ENCODE data around the gene CRYGN.
A peak's percentile ranks its signal among the peaks of the same experiment; 100 is the strongest.

Gene CRYGN

DNA sequence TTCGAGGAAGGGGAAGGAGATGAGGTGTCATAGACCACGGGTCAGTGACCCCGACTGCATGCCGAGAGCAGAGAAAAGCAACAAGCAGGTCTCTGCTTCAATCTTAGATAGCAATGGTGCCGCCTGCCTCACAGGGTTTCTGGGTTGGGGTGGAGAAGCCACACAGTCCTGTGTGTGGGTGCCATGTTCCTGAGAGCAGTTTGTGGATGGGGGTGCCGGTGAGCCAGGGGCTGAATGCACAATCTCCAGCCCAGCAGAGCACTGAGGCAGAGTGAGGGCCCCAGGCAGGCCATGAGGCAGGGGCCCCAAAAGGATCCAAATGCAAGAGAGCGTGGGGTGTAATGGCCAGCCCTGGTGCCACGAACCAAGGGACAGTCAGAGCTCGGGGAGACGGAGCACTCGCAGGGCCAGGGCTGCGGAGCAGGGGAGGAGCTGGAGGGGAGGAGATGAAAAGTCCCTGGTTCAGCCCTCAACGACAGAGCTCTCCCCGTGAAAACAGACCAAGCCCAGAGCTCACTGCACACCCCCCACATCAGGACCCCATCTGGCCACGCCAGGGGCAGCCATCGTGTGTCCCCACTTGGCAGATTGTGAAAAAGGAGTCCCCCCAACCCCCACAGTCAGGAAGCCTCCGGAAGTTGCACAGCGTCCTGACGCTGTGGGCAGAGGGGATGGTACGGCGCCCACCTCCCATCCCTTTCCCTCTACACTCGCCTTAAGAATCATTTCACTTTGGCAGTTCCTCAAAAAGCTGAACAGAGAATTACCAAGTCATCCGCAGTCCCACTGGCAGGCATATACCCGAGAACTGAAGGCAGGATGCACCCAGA, 50.0 kb downstream of the CRYGN start:
- no peak for DNase-seq

DNA sequence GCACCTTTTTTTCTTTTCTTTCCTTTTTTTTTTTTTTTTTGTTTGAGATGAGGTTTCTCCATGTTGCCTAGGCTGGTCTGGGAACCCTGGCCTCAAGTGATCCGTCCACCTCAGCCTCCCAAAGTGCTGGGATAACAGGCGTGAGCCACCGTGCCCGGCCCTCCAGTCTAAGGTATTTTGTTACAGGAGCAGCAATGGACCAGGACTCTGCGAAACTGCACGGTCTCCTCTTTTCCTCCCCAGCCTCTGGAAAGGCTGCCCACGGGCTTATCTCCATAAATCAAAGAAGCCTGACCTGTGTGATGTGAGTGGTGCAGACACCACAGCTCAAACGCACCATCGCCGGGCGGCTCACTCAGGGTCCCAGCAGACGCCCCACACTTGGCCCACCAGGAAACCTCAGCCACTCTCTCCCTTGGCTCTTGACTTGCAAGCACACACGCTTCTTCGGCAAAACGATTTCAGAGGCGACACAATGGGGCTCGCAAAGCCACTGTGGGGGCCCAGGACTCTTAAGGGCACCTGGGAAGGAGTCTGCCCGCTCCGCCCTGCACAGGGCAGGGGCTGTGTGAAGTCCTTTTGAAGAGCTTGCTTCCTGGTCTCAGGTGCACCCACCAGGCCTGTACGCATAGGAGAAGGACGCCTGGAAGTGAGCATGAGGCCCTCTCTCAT, 50.7 kb downstream of the CRYGN start:
- DNase-seq, result no peak

DNA sequence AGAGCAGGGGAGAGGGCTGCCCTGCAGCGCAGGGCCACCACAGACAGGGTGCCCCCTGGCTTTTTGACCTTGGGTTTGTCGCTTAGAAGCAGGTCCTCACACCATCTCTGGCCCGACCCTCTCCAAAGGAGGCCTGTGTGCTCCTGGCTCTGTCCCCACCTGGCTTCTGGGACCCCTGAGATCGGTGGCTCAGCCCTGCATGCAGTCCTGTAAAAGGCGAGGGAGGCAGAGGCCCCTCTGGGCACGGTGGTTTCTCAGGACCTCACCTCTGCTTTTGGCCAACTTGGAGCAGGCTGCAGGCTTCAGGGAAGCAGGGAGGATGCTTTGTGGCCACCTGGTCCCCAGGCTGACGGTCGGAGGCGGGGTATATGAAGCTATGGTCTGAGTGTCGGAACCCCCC, 51.5 kb downstream of the CRYGN start:
- no peak for DNase-seq

DNA sequence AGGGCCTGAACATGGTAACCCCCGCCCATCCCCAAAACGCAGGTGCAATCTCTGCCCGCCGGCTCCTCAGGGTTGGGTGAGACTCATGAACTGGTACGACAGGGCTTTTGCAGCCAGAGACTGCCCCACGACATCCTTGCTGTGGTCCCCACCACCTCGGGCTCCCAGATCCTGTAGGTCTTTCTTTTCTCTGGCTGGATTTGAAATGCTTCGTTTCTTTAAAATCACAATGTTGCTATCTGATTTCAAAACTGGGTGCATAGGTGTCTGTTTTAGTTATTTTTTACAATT, 52.0 kb downstream of the CRYGN start:
- DNase-seq, result no peak

DNA sequence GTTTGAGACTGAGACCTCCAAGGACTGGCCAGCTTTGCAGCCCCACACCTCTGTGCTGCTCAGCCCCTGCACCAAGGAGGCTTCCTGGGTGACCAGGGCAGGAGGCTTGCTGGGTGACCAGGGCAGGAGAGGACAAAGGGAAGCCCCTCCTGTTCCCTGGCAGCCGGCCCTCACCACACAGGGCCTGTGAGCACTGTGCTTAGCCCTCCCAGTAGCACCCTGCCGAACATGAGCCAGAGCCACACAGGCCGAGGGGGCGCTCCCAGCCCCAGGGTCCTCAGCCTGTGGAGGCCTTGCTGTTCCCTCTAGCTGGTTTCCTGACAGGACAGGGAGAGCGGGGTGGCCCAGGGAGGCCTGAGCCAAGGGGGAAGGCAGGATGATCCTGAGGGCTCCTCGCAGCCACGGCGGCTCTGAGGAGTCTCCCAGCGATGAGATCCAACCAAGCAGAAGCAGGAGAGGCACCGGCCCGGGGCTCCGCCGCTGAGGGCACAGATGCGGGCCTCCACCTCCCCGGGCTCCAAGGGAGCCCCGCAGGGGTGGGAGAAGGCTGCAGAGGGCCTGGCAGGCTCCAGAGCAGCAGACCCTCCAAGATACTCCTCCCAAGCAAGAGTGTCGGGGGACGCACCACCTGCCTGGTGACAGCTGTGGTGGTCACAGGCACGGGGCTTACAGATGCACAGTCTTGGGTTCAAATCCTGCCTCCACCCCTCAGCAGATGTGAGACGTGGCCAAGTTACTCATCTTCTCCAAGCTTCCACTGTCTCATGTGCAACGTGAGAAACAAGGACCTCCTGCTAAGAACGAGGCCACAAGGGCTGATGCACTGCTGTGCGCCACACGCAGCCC, 52.6 kb downstream of the CRYGN start:
- DNase-seq, result no peak

DNA sequence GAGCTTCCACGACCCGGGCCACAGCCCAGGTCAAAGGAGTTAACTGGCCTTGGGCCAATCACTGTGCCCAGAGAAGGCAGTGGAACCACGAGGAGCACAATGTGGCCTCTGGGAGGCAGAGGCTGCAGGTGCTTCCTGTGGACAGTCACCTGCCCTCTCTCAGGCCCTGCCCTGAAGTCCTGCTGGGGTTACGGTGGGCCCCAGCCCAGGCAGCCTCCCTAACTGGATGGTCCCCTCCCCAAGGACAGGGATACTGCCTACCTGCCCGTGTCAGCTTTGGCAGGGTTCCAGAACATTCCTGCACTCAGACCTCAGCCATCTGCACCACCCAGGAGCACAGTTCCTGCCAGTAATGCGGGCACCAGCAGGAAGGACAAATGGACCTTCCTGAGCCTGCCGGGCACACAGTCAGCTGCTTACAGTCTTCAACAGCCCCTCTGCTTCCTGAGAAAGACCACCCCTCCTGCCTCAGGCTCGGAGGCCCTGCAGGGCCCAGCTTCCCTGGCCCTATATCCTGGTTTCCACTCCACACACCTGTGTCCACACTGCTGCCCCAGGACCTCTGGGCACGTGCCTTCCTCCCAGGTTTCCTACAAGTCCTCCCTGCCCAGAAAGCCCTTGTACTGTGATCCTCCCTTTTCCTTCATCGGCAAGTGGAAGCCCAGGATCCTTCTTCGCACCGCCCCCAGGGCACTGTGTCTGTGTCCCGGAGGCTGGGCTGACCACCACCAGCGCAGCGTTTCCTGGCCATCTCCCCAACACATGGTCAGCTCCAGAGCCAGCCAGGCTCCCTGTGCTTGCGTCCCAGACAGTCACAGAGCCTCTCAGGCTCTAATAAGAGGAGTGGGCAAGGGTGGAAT, 53.4 kb downstream of the CRYGN start:
- peak in 1 of 14 donors; percentile 62 for DNase-seq

DNA sequence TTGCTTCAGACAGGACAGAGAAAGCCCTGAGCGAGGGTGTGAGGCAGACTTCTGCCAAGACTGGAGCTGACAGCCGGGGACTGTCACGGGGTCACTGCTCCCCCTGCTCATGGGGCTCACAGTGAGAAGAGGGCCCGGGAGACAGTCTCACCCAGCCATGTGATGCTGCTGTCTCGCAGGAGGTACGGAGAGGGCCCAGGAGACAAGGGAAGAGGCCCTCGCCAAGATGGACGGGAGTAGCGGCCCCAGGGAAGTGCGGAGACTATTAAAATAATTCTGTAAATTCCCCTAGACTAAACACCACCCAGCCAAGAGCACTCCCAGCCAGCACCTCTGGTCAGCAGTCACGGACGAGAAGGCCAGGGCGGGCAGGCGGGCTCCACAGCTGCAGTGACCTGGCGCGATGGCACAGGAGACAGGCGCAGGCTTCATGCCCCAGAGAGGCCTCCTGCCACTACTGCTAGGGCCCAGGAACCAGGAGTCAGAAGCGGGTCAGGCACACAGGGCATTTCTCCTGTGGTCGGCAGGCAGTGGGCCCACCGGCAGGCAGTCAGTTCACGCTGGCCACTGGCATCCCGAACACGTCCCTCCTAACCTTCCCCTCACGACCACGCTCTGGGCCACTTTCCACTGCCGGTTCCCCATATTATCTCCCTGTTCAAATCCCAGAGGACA, 54.2 kb downstream of the CRYGN start:
- DNase-seq, result no peak

DNA sequence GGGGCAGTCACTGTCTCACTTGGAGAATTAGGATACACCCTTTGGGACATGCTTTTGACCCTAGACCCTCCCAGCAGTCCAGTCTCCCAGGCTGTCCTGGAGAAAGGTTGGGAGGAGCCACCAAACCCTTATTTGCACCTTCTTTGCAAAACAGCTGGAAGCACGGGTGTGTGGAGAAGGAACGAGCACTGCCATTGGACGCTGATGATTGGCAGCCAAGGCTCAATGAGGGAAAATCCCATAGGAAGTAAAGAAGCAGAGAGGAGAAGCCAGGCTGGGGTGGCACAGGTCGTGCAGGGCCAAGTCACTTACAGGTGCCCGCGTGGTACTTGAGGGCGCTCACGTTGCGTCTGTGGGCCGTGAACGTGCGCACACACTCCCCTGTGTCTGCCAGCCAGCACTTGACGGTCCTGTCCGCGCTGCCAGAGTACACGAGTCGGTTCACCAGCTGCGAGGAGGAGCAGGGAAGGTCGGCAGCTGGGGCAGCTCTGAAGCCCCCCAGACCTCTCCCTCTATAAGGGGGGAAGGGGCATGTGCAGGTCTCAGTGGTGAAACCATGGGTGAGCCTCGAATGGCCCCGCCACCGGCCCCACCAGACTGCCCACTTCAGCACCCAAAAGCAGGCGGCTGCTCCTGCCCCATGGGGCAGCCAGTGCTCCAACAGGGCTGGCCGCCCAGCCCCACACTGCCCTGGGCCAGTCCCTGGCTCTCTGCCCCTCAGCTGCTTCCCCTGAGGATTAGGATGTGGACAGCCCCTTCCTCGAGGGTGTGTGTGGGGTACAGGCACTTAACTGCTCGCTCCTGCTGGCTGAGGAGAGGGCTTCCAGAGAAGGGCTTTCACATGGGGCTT, 54.9 kb downstream of the CRYGN start:
- no peak for DNase-seq

DNA sequence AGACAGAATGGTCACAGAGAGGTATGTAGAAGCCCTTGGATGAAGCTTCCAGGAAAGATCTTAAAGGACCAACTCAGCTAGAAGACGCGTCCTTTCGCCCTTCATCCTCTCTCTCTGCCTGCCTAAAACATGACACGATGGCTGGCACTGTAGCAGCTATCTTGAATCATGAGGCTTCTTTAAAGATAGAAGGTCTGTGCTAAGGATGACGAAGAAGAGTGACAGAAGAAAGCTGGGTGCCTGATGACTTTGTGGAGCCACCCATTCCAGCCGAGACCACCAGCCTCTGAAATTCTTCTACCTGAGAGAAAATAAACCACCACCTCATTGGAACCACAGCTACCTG, 55.6 kb downstream of the CRYGN start:
- DNase-seq, result no peak

DNA sequence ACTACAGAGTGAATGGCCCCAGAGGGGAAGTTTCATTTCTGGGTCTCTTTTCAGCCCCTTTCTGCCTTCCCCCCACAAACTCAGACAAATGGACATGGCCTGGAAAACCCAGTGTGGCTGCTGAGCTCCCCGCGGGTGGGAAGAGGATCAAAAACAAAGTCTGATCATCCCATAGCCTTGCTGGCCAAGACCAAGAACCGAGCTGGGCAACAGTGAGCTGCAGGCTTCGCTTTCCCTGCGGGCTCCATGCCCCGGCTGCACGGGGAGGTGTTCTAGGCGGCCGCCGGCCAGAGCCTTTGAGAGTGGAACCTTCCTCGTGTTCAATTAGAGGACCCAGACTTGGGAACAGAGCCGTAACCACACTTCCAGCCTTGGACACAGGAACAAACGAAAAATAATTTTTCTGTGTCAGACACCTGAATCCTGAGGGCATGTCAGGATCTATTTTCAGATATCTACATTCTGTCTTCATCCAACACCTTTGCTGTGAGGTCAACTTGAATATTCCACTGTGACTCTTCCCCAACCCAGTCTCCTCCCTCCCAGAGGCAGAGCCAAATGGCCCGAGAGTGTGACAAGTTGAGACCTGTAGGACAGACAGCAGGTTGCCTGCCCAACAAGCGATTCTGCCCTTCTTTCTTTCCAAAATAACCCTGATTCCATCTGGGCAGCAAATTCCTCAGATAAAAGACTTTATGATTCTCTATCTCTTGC, 56.1 kb downstream of the CRYGN start:
- peak in 1 of 14 donors; percentile 73 for DNase-seq

DNA sequence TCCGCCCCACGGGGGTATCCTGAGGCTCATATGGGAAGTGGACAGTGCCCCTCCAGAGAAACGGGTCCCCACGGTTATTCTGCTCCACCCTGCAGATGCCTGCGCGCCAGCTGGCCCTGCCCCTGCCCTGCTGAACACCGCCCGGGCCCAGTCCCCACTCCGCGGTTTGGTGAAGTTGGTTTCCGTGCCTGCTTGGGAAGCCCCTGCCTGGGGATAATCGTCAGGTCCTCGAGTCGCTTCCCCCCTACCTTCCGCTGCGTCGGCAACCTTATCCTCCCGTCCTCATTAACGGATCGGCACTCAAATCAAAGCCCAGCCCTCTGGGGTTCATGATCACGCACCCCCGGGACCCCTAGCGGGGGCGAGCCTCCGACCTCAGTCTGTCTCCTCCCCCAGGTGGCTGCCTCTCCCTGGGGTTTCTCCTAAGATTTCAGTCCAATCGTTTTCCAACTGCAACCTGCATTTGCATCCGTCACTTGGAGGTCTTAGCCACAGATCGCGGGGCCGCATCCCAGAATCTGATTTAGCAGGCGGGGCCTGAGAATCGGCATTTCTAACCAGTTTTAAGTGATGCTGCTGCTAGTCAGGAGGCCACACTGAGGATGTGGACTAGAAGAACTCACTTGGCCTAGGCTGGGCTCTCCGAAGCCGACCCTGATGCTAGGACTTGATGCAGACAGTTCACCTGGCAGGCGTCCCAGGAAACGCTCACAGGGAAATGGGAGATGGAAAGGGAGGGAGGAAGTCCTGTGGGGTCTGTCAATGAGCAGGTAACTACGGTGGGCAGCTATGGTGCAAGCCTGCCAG, 57.7 kb downstream of the CRYGN start:
- no peak for DNase-seq

DNA sequence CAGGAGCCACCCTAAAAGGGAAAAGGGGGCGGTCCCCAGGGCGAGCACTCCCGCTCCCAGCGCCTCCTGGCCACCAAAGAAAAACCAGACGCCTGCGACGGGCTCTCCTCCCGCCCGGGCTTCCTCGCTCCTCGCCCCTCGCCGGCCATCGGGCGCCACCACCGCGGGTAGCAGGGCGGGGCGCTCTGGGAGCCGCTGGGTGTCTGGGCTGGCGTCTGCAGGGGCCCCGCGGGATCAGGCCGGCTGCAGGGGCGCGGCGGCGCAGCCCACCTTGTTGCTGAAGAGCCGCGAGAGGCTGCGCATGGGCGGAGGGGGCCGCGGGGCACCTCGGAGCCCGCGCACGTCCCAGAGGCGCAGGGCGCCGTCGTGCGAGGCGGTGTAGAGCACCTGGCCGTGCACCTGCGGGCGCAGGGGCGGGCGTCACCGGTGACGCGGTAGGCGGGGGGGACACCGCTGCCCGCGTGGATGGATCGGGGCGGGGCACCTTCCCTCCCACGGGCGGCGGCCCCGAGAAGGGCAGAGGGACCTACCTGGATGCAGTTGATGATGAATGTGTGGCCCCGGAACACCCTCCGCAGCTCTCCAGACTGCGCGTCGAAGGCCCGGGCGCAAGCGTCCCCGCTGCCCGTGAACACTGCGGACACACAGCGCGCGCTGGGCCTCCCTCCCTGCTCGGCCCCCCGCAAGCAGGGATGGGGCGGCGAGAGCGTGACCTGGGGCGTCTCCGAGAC, 58.4 kb downstream of the CRYGN start:
- DNase-seq, result no peak

DNA sequence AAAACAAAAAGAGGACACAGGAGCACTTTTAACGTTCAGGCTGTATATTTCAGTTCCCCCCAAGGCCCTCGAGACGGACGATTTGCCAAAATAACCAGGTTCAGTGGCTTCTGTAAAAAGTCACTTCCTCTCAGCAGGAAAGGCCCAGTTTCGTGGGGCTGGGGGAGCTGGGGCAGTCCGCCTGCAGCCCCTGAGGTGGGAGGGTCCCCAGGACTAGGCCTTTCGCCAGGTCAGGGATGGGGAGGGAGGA, 58.9 kb downstream of the CRYGN start:
- no peak for DNase-seq

DNA sequence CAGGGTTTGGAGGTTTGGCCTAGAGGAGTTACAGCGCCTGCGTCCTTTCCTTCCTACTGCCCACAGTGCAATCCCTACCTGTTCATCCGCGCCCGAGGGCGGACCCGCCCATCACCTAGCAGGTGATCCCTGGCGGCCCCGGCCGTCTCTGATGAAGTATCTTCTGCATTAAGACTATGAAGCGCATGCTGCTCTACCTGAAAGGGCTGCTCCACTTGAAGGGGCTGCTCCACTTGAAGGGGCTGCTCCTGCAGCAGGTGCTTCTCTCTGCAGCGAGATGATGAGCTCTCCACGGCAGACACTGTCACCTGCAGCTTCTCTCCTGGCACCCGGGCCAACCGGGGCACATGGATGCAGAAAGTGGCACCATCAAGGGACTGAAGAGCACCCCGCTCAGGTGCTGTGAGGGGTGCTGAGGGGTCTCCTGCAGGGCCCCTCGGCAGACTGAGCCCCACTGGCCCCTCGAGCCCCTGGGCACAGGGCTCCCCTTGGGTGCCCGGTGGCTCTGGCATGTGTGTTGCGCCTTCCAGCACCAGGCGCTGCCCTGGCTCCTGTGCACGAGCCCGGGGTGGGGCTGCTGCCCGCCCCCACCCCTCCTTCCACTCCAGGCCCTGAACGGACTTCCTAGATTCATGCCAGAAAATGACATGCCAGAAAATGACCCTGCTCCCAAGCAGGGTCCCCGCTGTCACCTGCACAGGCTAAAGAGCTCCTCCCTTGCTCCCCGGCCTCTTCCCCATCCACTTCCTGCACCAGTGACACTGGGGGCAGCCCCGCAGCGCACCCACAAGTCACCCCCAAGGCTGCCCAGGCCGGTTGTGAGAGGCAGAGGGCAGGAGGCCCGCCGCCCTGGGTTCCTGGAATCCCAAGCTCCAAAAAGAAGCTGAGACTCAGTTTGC, 59.5 kb downstream of the CRYGN start:
- DNase-seq, result no peak

DNA sequence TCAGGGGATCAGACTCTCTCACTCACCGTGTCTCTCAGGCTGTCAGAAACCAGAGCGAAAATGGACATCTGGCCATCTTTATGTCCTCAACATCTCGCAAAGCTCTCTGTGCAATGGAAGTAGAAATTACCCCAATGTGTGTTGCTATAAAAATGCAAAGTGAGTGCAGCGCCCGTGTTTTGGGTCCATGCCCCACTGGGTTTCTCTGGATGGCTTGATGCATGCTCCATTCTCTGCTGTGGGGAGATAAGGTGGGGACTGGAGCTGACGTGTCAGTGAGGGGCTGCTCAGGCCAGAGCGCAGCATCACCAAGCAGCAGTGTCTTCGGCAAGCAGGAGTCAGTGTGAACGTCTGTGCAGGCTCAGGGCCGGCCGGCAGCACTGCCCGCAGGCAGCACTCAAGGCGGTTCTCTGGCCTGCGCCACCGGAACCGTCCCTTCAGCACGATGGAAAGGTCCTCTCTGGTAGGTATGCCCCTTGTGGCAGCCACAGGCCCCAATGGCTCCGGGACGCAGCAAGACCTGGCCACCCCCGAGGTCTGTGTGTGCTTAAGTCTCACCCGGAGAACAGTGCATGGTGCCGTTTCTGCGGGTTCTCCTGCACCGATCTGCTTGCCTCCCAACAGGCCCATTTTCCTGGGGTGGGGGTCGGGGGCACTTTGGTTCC, 60.3 kb downstream of the CRYGN start:
- DNase-seq, result no peak

DNA sequence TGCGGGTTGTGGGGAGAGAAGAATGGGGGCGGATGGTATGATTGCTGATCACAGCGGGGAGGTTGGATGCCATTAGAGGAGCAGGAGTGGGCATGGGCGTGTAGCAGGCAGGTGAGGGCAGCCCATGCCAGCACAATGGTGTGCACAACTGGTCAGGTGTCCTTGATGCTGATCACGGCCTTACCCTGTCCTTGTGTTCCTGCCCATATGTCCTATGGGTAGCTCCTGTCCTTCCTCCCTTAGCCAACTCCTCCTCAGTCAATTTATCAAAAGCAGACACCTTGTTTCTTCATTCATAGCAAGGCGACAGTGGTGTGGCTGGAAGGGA, 60.8 kb downstream of the CRYGN start:
- no peak for DNase-seq
